Upper lobe of left lung (tissue), 4 donors: Measurements from ENCODE around the gene DENND1B.

Experiments used
- EP300 ChIP-seq, 4 donors: sonication (generic); formaldehyde crosslinking; IDR thresholded peaks; one replicate each; pipeline ENCODE4 v1.5.1; 2017; ENCODE audit warnings: antibody characterized with exemption in 4 of 4, control low read depth in 2 of 4
- POLR2A ChIP-seq, 4 donors: fragments of 450-650 bp; IDR thresholded peaks; one replicate each; pipeline ENCODE4 v1.5.1; 2016 to 2017; ENCODE audit warnings: antibody characterized with exemption in 4 of 4, mild to moderate bottlenecking in 2 of 4
- POLR2AphosphoS5 ChIP-seq, 2 donors: sonication (generic); formaldehyde crosslinking; IDR thresholded peaks; one replicate each; pipeline ENCODE4 v1.5.1; 2017; ENCODE audit warnings: antibody characterized with exemption in 2 of 2
- TF ChIP-seq, protein P1 (sequence below), 6 experiments: fragments of 450-650 bp in 4 of 6; fragments of 200-600 bp in 2 of 6; sonication (generic) in 2 of 6; IDR thresholded peaks; one replicate each; pipeline ENCODE4 v1.5.1; 2016 to 2019; ENCODE audit warnings: antibody characterized with exemption in 6 of 6

DNA sequence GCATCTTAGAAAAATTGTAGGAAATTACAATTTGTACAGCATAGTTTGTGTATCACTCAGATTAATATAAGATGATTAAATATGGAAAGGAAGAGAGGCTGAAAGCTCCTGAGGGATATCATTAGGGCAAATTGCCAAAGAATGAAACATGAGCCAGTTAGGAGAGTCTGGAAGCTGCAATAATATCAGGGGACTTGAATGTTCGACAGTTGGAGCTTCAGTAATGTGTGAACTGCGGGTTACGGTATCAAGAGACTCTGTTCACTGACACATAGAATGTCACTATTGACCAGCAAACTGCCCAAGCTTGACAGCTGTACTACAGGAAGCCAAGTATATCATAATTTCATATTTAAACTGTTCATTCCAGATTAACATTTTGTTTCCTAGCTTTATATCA, 157.2 kb downstream of the DENND1B start:
- no peak for TF ChIP-seq POLR2A (IDR thresholded peaks at IDR 0.05)
- TF ChIP-seq EP300 (IDR thresholded peaks at IDR 0.05) = no peak
- TF ChIP-seq, protein P1, sequence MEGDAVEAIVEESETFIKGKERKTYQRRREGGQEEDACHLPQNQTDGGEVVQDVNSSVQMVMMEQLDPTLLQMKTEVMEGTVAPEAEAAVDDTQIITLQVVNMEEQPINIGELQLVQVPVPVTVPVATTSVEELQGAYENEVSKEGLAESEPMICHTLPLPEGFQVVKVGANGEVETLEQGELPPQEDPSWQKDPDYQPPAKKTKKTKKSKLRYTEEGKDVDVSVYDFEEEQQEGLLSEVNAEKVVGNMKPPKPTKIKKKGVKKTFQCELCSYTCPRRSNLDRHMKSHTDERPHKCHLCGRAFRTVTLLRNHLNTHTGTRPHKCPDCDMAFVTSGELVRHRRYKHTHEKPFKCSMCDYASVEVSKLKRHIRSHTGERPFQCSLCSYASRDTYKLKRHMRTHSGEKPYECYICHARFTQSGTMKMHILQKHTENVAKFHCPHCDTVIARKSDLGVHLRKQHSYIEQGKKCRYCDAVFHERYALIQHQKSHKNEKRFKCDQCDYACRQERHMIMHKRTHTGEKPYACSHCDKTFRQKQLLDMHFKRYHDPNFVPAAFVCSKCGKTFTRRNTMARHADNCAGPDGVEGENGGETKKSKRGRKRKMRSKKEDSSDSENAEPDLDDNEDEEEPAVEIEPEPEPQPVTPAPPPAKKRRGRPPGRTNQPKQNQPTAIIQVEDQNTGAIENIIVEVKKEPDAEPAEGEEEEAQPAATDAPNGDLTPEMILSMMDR (IDR thresholded peaks at IDR 0.05) = no peak
- TF ChIP-seq POLR2AphosphoS5 (IDR thresholded peaks at IDR 0.05) = no peak
